K562 (cell line): Measurements from ENCODE around the gene ALDH18A1. TPM values are rescaled to one million over a fixed set of nuclear protein-coding genes. Genes with fewer than 3 reads are reported as not detected.

Experiments used
- CEBPB ChIP-seq: fragments of 450-650 bp; IDR thresholded peaks from 2 replicates; pipeline ENCODE4 v1.6.1; 2016; ENCODE audit warnings: missing genetic modification characterization, missing compliant biosample characterization
- CEBPG ChIP-seq, 3 experiments: fragments of 200-800 bp in 1 of 3; sonication (Bioruptor generic) in 1 of 3; sonication (generic) in 1 of 3; formaldehyde crosslinking in 1 of 3; IDR thresholded peaks in 2 of 3; conservative IDR thresholded peaks in 1 of 3; 2 replicates each; pipeline versions ENCODE4 v1.6.1 to v1.8.0; 2016 to 2022; ENCODE audit warnings: missing compliant biosample characterization in 2 of 3, missing genetic modification characterization in 2 of 3, mild to moderate bottlenecking in 1 of 3, missing genetic modification reagents in 1 of 3
- ELF4 ChIP-seq: fragments of 450-650 bp; formaldehyde crosslinking; IDR thresholded peaks from 2 replicates; pipeline ENCODE4 v1.4.0; 2022; ENCODE audit warnings: missing genetic modification characterization
- MAFG ChIP-seq: fragments of 450-650 bp; conservative IDR thresholded peaks from 2 replicates; pipeline ENCODE4 v1.6.1; 2016; ENCODE audit warnings: missing genetic modification characterization, missing compliant biosample characterization
- MXI1 ChIP-seq: IDR thresholded peaks from 2 replicates; pipeline ENCODE4 v1.6.1; 2011; ENCODE audit warnings: low read depth, mild to moderate bottlenecking, improper control_type of control experiment, low read length
- SNIP1 ChIP-seq: fragments of 450-650 bp; IDR thresholded peaks from 2 replicates; pipeline ENCODE4 v1.7.1; 2017; ENCODE audit warnings: low read depth, mild to moderate bottlenecking
- ZBTB40 ChIP-seq, 2 experiments: fragments of 450-650 bp in 1 of 2; sonication (generic) in 1 of 2; formaldehyde crosslinking in 1 of 2; IDR thresholded peaks; 2 replicates each; pipeline versions ENCODE4 v1.7.1 to v1.9.0; 2016 to 2022; ENCODE audit warnings: inconsistent platforms in 1 of 2, mild to moderate bottlenecking in 1 of 2, missing genetic modification reagents in 1 of 2
- ZNF212 ChIP-seq: fragments of 450-650 bp; formaldehyde crosslinking; IDR thresholded peaks from 2 replicates; pipeline ENCODE4 v1.4.0; 2020; ENCODE audit warnings: mild to moderate bottlenecking
- polyA plus RNA-seq, 8 experiments: library from polyadenylated mRNA; depleted of rRNA in 4 of 8; stranded (reverse) in 5 of 8; unstranded in 3 of 8; fragments of >200 nt; fragmentation: Nextera tagmentation in 2 of 8; fragmentation: Illumina TruSeq in 1 of 8; extraction: Ambion mirVana in 2 of 8; extraction: Trizol in 1 of 8; gene quantifications; 2 replicates each; pipeline versions ENCODE4 v1.2.1 to v1.2.3, GENCODE V29; 2011 to 2014; ENCODE audit warnings: inconsistent platforms in 1 of 8, missing spikeins in 1 of 8
- total RNA-seq, 7 experiments: library from RNA; depleted of rRNA in 6 of 7; stranded (reverse); fragments of >200 nt in 6 of 7; fragmentation: Illumina TruSeq in 2 of 7; extraction: Trizol in 2 of 7; gene quantifications; 2 replicates each; pipeline versions ENCODE4 v1.2.1 to v1.2.3, GENCODE V29; 2011 to 2021; ENCODE audit warnings: low replicate concordance in 1 of 7
- TF ChIP-seq, protein P1 (sequence below): sonication (generic); formaldehyde crosslinking; IDR thresholded peaks from 2 replicates; pipeline ENCODE4 v1.8.0; 2023; ENCODE audit warnings: missing genetic modification reagents, mild to moderate bottlenecking, borderline replicate concordance
- TF ChIP-seq, protein P2 (sequence below): fragments of 450-650 bp; conservative IDR thresholded peaks from 2 replicates; pipeline ENCODE4 v1.6.1; 2016; ENCODE audit warnings: missing genetic modification characterization, low read depth, mild to moderate bottlenecking, missing compliant biosample characterization, moderate library complexity

ALDH18A1 gene
- total and polyA plus RNA-seq, 9 of the 15 experiments (the other 6 are each of a cell fraction or from before 2014, with no cell fraction given) = 12.0 to 83.3 (median 43.8) TPM

- TF ChIP-seq ZBTB40 (IDR thresholded peaks at IDR 0.05) (peak; percentile 70), ZBTB40 (CRISPR knock-in tag; IDR thresholded peaks at IDR 0.05) (no peak), CEBPB (tag) (peak; percentile 12; the same call in 1 of the 2 replicates), CEBPG (CRISPR knock-in tag; IDR thresholded peaks at IDR 0.05) (no peak), CEBPG (tag; conservative IDR thresholded peaks at IDR 0.05 in 1 of 2, IDR thresholded peaks at IDR 0.05 in 1 of 2) (no peak), ZNF212 (CRISPR knock-in tag) (no peak), MAFG (tag) (no peak), MXI1 (no peak), ELF4 (CRISPR knock-in tag) (no peak), SNIP1 (no peak)
- TF ChIP-seq, protein P1, sequence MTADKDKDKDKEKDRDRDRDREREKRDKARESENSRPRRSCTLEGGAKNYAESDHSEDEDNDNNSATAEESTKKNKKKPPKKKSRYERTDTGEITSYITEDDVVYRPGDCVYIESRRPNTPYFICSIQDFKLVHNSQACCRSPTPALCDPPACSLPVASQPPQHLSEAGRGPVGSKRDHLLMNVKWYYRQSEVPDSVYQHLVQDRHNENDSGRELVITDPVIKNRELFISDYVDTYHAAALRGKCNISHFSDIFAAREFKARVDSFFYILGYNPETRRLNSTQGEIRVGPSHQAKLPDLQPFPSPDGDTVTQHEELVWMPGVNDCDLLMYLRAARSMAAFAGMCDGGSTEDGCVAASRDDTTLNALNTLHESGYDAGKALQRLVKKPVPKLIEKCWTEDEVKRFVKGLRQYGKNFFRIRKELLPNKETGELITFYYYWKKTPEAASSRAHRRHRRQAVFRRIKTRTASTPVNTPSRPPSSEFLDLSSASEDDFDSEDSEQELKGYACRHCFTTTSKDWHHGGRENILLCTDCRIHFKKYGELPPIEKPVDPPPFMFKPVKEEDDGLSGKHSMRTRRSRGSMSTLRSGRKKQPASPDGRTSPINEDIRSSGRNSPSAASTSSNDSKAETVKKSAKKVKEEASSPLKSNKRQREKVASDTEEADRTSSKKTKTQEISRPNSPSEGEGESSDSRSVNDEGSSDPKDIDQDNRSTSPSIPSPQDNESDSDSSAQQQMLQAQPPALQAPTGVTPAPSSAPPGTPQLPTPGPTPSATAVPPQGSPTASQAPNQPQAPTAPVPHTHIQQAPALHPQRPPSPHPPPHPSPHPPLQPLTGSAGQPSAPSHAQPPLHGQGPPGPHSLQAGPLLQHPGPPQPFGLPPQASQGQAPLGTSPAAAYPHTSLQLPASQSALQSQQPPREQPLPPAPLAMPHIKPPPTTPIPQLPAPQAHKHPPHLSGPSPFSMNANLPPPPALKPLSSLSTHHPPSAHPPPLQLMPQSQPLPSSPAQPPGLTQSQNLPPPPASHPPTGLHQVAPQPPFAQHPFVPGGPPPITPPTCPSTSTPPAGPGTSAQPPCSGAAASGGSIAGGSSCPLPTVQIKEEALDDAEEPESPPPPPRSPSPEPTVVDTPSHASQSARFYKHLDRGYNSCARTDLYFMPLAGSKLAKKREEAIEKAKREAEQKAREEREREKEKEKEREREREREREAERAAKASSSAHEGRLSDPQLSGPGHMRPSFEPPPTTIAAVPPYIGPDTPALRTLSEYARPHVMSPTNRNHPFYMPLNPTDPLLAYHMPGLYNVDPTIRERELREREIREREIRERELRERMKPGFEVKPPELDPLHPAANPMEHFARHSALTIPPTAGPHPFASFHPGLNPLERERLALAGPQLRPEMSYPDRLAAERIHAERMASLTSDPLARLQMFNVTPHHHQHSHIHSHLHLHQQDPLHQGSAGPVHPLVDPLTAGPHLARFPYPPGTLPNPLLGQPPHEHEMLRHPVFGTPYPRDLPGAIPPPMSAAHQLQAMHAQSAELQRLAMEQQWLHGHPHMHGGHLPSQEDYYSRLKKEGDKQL (CRISPR knock-in tag) = no peak
- TF ChIP-seq, protein P2, sequence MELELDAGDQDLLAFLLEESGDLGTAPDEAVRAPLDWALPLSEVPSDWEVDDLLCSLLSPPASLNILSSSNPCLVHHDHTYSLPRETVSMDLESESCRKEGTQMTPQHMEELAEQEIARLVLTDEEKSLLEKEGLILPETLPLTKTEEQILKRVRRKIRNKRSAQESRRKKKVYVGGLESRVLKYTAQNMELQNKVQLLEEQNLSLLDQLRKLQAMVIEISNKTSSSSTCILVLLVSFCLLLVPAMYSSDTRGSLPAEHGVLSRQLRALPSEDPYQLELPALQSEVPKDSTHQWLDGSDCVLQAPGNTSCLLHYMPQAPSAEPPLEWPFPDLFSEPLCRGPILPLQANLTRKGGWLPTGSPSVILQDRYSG (tag) = no peak
Observed at GRCh38 chr10:95655571-95656290, 780 bp downstream of the ALDH18A1 start (continued).
